Natural killer cell treated with Interleukin-12 subunit alpha and Interleukin-12 subunit beta and Interleukin-15 and Interleukin-18, amount 100 ng/mL, for 72 hours (primary cell): ENCODE data around the gene AGBL2. TPM values are rescaled to one million over a fixed set of nuclear protein-coding genes. Genes with fewer than 3 reads are reported as not detected.
"Not testable (repeated sequence)": the region's sequence is repeated elsewhere in the genome, so short reads cannot be mapped to it uniquely, and the experiment has no call there.

ENCODE experiments used
- ATAC-seq, 2 donors: fragments of 150-1000 bp; cut with Tn5 transposase in 1 of 2; sonication (Bioruptor Pico), chemical (Tn5 transposase) in 1 of 2; 2 replicates each; pipeline ENCODE4 v1.10.0; 2021
- DNase-seq: peaks from one replicate; pipeline ENCODE4 v3.0.0; 2022; ENCODE audit warnings: low spot score
- H3K27ac Mint-ChIP-seq, 2 donors: 1 replicate in 1 of 2; 2 replicates in 1 of 2; pipeline ENCODE4 v1.8.0; 2022; ENCODE audit warnings: mixed read lengths in 2 of 2, mild to moderate bottlenecking in 1 of 2, moderate library complexity in 1 of 2
- H3K27me3 Mint-ChIP-seq, 2 donors: 1 replicate in 1 of 2; 2 replicates in 1 of 2; pipeline ENCODE4 v1.8.0; 2022; ENCODE audit warnings: mixed read lengths in 2 of 2
- H3K36me3 Mint-ChIP-seq: one replicate; pipeline ENCODE4 v1.8.0; 2022; ENCODE audit warnings: mixed read lengths
- H3K4me1 Mint-ChIP-seq, 2 donors: 1 replicate in 1 of 2; 2 replicates in 1 of 2; pipeline ENCODE4 v1.8.0; 2022; ENCODE audit warnings: low read depth in 2 of 2, mixed read lengths in 2 of 2, mild to moderate bottlenecking in 1 of 2
- H3K4me3 Mint-ChIP-seq: one replicate; pipeline ENCODE4 v1.8.0; 2022; ENCODE audit warnings: mixed read lengths
- H3K9me3 Mint-ChIP-seq: 2 replicates; pipeline ENCODE4 v1.8.0; 2022; ENCODE audit warnings: mixed read lengths
- total RNA-seq, 2 donors: library from RNA; stranded (reverse); gene quantifications; one replicate each; pipeline ENCODE4 v1.2.3, GENCODE V29; 2022

AGBL2 gene
- total RNA-seq, 2 donors from 2014 or later: 2.4 to 2.7 TPM

DNA sequence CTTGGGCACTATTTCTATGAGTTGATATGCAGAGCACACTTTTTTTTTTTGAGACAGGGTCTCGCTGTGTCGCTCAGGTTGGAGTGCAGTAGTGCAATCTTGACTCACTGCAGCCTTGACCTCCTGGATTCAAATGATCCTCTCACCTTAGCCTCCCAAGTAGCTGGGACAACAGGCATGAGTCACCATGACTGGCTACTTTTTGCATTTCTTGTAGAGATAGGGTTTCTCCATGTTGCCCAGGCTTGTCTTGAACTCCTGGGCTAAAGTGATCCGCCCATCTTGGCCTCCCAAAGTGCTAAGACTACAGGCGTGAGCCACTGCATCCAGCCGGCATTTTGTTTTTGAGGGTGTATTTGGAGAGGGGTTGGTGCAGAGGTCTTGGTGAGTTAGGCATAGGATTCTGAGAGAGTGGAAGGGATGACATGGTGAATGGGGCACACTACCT lies 42.9 kb downstream of the AGBL2 start:
- Mint-ChIP-seq H3K9me3 (no peaks in the 10 kb centered on the region), H3K4me3 (no peak overlapping the region), H3K36me3 (no peaks in the 10 kb centered on the region), H3K4me1 (no peaks in the 10 kb centered on the region), H3K27me3 (no peaks in the 10 kb centered on the region), H3K27ac (no peak overlapping the region)
- DNase-seq (no peak), ATAC-seq (no peak)

DNA sequence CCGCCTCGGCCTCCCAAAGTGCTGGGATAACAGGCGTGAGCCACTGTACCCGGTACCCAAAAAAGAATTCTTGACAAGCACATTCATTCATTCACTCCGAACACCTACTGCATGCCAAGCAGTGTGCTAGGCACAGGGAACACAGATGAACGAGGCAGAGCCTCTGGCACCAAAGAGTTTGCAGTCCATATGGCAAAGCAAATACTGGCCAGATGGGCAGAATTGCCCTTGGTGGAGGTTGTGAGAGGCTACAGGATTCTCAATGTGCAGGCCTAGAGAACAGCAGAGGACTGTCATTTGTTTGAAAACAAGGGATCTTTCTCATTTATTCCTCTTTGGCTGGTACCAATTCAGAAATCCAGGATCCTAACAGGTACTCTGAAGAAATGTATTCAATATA lies 45.3 kb downstream of the AGBL2 start:
- H3K27ac Mint-ChIP-seq: no peak overlapping the region
- no peak overlapping the region for H3K4me3 Mint-ChIP-seq
- no peaks in the 10 kb centered on the region for H3K27me3 Mint-ChIP-seq
- ATAC-seq: no peak
- H3K9me3 Mint-ChIP-seq: no peaks in the 10 kb centered on the region
- no peaks in the 10 kb centered on the region for H3K4me1 Mint-ChIP-seq
- DNase-seq: no peak
- no peaks in the 10 kb centered on the region for H3K36me3 Mint-ChIP-seq

DNA sequence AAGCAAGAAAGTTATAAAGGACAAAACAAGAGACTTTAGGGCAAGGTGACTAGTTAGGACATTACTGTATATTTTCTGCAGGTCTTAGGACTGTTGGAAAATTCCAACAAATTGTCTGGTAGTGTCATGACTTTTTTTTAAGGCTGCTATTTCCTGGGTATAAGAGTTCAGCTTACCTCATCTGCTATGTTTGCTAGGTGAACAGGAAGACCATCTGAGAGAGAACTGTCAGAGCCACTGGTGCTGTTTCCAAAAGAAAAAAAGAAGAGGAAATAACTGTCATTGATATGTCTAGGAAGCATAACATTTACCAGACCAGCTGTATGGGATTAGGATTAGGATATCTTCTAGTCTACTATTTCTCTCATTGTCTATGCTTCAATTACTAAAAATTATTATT lies 46.5 kb downstream of the AGBL2 start:
- Mint-ChIP-seq H3K9me3 (no peaks in the 10 kb centered on the region), H3K27me3 (no peaks in the 10 kb centered on the region), H3K27ac (no peak overlapping the region), H3K4me3 (no peak overlapping the region), H3K36me3 (no peaks in the 10 kb centered on the region), H3K4me1 (no peaks in the 10 kb centered on the region)
- DNase-seq (no peak), ATAC-seq (no peak)

DNA sequence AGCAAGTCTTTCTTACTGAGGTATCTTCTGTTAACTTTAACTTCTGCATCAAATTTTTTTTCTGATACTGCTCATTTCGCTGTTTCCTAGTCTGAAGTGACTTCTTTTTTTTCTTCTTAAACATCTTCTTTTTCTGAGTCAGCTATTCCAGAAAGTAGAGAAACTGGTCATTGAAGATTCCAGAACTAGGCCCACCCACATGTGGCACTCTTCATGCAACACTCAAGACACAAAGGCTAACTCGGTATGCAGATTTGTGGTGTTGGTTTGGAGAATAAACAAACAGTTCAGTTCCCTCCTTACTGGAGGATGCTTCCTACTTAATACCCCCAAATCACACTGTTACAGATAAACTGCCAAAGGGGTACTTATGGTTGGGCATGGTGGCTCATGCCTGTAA lies 47.6 kb downstream of the AGBL2 start:
- Mint-ChIP-seq H3K27me3 (no peaks in the 10 kb centered on the region), H3K27ac (no peak overlapping the region), H3K4me3 (no peak overlapping the region), H3K4me1 (no peaks in the 10 kb centered on the region), H3K36me3 (no peaks in the 10 kb centered on the region), H3K9me3 (no peaks in the 10 kb centered on the region)
- no peak for ATAC-seq
- DNase-seq: no peak

DNA sequence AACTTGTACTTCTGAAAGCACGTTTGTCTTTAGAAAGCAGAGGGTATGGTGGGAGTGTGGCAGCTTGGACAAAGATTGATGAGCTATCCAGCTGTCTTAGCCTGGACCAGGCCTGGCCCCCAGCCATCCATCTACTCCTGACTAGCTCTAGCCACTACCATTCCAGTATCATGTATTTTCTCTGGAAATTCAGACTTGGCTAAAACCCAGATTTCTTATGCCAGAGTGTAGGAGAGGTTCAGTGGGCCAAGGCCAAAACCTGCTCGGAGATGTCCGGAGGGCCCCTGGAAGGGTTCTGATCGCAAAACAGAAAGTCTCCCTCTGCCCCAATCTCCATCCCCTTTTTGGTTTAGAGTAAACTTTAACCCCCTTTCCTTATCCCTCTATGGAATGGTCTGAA lies 48.0 kb downstream of the AGBL2 start:
- DNase-seq: no peak
- H3K36me3 Mint-ChIP-seq: no peaks in the 10 kb centered on the region
- H3K9me3 Mint-ChIP-seq: no peaks in the 10 kb centered on the region
- no peak for ATAC-seq
- H3K27ac Mint-ChIP-seq: no peak overlapping the region
- H3K4me3 Mint-ChIP-seq: no peak overlapping the region
- no peaks in the 10 kb centered on the region for H3K4me1 Mint-ChIP-seq
- no peaks in the 10 kb centered on the region for H3K27me3 Mint-ChIP-seq

DNA sequence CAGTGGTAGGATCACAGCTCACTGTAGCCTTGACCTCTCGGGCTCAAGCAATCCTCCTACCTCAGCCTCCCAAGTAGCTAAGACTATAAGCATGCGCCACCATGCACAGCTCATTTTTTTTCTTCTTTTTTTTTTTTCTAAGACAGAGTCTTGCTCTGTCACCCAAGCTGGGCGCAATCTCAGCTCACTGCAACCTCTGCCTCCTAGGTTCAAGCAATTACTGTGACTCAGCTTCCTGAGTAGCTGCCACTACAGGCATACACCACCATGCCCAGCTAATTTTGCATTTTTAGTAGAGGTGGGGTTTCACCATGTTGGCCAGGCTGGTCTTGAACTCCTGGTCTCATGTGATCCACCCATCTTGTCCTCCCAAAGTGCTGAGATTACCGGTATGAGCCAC lies 50.2 kb downstream of the AGBL2 start:
- ATAC-seq: peak in 1 of 2 donors; percentile 65
- not testable (repeated sequence) for H3K27me3 Mint-ChIP-seq, H3K9me3 Mint-ChIP-seq, H3K4me3 Mint-ChIP-seq, H3K36me3 Mint-ChIP-seq, H3K27ac Mint-ChIP-seq, DNase-seq, H3K4me1 Mint-ChIP-seq

DNA sequence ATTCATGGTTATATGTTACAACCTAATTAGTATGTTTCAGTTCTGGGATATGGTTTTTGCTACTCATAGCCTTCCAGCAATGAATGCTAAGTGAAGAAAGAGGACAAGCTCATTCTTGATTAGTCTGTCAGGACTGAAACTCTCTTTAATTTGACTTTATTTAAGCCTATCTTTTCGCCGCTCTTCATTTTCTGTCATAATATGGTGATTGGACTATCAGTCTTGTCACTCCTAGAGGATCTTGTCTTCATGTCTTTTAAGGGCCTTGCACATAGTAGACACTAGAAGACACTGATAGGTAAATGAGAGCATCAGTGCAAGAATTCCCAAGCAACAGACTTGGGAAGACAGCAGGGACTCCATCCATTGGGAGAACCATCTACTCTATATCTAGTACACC lies 53.9 kb downstream of the AGBL2 start:
- Mint-ChIP-seq H3K27ac (no peak overlapping the region), H3K4me3 (no peak overlapping the region), H3K4me1 (no peaks in the 10 kb centered on the region), H3K27me3 (no peaks in the 10 kb centered on the region), H3K9me3 (no peaks in the 10 kb centered on the region), H3K36me3 (no peaks in the 10 kb centered on the region)
- no peak for DNase-seq
- no peak for ATAC-seq

DNA sequence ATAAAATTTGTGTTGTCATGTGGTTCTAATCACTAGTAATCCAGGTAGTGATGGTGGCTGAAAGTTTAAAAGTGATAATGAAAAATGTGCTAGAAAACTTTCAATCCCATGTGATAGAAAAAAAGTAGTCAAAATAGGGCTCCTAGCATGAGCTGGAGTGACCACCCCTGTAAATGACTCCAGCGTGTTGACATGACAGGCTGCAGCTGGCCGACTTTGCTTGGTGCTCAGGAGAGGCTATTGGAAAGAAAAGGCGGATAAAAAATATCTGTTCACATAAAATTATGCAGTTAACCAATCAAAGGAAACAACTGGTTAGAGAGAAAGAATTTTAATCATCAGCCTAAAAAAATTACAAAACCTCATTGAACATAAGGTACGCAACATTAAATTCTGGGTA lies 55.9 kb downstream of the AGBL2 start:
- H3K36me3 Mint-ChIP-seq: no peaks in the 10 kb centered on the region

DNA sequence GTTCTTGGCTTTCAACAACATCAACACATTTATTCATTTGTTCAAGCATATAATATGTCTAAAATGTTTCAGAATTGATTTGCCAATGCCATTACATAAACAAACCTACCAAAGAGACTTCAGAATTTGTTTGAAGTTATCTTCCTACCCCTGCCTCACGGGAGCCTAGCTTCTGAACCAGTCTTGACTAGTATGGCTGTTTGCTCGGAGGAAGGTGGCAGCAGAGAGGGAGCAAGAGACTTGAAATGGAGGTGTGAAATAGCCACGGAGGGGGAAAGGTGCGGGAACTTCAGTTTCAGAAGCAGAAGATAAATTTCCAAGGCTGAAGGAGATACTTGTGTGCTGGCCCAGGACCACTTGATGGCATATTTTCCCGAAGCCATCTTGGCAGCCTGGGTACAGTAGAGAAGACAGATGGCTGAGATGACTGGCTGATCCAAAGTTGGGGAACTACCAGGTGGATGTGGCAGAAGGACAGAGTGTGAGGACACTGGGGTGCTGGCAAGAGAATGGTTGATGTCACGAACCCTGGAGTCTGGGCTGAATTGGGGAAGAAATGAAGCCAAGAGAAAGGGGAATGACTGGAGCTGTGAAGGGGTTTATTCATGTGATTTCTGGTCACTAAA lies 58.8 kb downstream of the AGBL2 start:
- Mint-ChIP-seq H3K27me3 (peaks cover 6 to 7% of the 10 kb centered on the region in 2 donors), H3K4me1 (no peaks in the 10 kb centered on the region), H3K27ac (no peak overlapping the region), H3K9me3 (peaks cover 4% of the 10 kb centered on the region), H3K36me3 (no peaks in the 10 kb centered on the region), H3K4me3 (no peak overlapping the region)
- no peak for DNase-seq
- ATAC-seq: no peak

More for the DNA sequence above, 55.9 kb downstream of the AGBL2 start:
- DNase-seq (no peak), ATAC-seq (no peak)
- H3K9me3 Mint-ChIP-seq: no peaks in the 10 kb centered on the region
- no peak overlapping the region for H3K4me3 Mint-ChIP-seq
- H3K4me1 Mint-ChIP-seq: no peaks in the 10 kb centered on the region
- no peak overlapping the region for H3K27ac Mint-ChIP-seq
- peaks cover 0 to 6% of the 10 kb centered on the region in 2 donors for H3K27me3 Mint-ChIP-seq

DNA sequence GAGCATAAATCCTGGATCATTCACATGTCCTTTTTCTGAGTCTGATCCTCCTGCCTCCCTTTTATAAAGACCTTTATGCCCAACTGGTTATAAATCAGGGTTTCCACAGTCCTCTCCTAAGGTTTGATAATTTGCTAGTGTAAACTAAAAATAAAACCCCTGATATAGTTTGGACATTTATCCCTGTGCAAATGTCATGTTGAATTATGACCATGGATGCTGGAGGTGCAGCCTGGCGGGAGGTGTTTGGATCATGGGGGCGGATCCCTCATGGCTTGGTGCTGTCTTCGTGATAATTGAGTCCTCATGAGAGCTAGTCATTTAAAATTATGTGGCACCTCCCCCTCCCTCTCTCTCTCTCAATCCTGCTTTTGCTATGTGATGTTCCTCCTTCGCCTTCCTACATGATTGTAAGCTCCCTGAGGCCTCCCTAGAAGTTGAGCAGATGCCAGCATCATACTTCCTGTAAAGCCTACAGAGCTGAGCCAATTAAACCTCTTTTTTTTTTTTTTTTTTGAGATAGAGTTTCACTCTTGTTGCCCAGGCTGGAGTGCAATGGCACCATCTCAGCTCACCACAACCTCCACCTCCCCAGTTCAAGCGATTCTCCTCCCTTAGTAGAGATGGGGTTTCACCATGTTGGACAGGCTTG lies 63.2 kb downstream of the AGBL2 start:
- peaks cover 6 to 8% of the 10 kb centered on the region in 2 donors for H3K27me3 Mint-ChIP-seq
- no peak for DNase-seq
- no peak for ATAC-seq
- no peak overlapping the region for H3K27ac Mint-ChIP-seq
- H3K4me1 Mint-ChIP-seq: no peaks in the 10 kb centered on the region
- no peaks in the 10 kb centered on the region for H3K36me3 Mint-ChIP-seq
- peaks cover 4% of the 10 kb centered on the region for H3K9me3 Mint-ChIP-seq
- H3K4me3 Mint-ChIP-seq: no peak overlapping the region

DNA sequence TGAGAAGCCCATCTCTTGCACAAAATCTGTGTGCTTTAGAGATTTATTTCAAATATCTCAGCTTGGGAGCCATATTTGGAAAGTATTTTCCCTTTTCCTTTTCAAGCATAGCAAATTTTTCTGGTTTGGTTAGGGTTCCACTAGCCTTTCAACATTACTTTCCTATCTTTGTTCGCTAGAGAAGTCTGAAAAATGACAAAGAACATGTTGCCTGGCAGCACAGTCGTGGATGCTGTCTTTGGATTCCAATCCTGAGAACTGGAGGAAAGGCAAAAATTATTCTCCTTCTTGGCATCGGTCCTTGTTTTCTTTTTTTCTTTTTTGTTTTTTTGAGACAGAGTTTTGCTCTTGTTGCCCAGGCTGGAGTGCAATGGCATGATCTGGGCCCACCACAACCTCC lies 65.9 kb downstream of the AGBL2 start:
- ATAC-seq (no peak), DNase-seq (no peak)
- Mint-ChIP-seq H3K27ac (no peak overlapping the region), H3K27me3 (peaks cover 0 to 8% of the 10 kb centered on the region in 2 donors), H3K36me3 (no peaks in the 10 kb centered on the region), H3K4me1 (no peaks in the 10 kb centered on the region), H3K9me3 (peaks cover 4% of the 10 kb centered on the region), H3K4me3 (no peak overlapping the region)

DNA sequence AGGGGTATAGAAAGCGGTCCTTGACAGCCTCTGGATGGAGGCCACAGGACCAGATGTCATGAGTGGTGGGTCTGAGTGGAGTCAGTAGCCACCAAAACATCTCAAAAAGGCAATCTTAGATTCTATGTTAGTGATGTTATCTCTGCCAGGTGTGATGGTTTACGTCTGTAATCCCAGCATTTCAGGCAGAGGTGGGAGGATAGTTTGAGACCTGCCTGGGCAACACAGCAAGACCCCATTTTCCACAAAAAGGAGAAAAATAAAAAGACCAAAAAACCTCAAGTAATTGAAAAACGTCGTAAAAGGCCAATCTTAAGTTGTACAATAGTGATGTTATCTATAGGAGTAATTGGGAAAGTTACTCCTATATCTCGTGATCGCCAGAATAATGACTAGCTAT lies 69.2 kb downstream of the AGBL2 start:
- Mint-ChIP-seq H3K4me1 (peaks cover 15 to 21% of the 10 kb centered on the region in 2 donors), H3K9me3 (no peaks in the 10 kb centered on the region), H3K27me3 (no peaks in the 10 kb centered on the region), H3K27ac (no peak overlapping the region), H3K36me3 (no peaks in the 10 kb centered on the region), H3K4me3 (no peak overlapping the region)
- DNase-seq: no peak
- ATAC-seq: no peak

DNA sequence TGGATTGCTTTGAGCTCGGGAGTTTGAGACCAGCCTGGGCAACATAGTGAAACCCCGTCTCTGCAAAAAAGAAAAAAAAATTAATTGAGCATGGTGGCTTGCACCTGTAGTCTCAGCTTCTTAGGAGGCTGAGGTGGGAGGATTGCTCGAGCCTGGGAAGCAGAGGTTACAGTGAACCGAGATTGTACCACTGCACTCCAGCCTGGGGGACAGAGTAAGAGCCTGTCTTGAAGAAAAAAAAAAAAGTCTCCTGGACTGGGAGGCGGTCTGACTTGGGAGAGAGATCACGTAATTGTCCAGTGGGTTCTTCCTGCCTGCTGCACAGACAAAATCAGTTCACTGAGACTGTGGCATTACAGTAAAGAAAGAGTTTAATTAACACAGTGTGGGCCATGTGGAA lies 69.7 kb downstream of the AGBL2 start:
- Mint-ChIP-seq H3K27ac (no peak overlapping the region), H3K27me3 (no peaks in the 10 kb centered on the region), H3K9me3 (no peaks in the 10 kb centered on the region), H3K36me3 (no peaks in the 10 kb centered on the region), H3K4me1 (peaks cover 17 to 26% of the 10 kb centered on the region in 2 donors), H3K4me3 (no peak overlapping the region)
- DNase-seq (no peak), ATAC-seq (no peak)

DNA sequence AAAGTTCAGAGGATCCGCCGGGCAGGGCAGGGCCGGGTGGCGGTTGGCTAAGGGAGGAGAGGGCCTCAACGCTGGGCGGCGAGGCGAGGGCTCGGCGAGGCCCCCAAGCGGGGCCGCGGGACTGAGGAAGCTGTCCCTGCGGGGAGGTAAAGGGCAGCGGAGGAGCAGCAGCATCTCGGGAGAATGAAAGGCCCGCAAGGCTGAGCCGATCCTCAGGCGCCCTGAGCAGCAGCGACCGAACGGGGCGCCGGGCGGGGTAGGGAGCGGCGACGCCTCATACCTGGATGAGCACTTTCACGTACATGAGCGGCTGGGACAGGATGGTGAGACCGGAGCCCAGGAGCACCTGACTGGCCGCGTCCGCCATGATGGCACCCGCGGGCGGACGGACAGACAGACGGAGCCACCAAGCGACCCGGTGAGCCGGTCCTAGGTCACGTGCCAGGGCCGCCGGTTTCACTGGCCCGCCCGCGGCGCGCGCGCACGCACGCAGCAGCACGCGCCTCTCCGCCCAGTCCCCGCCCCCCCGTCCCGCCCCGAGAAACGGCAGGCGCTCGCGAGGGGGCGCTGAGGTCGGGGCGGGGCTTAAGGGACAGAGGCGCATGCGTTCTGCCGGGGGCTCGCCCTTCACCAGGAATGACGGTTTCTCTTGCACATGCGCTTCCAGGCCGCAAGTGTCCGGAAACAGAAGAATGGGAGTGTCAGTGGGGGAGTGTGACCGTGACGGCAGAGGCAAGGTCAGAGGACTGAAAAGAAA lies 72.9 kb downstream of the AGBL2 start, which contains the start of gene MTCH2:
MTCH2 (minus strand) TSS at position 461 of the 757 bp plus-strand sequence; CDS start at position 367, 94 bp downstream.
- Mint-ChIP-seq H3K36me3 (peaks cover 6% of the 10 kb centered on the region), H3K4me3 (peak within 1 kb of the TSS; percentile 90), H3K27ac (peak within 1 kb of the TSS; percentile 81 to 98), H3K4me1 (peaks cover 19 to 29% of the 10 kb centered on the region in 2 donors), H3K9me3 (no peaks in the 10 kb centered on the region), H3K27me3 (no peaks in the 10 kb centered on the region)
- DNase-seq (peak; percentile 97), ATAC-seq (peak; percentile 97)
